ENCODE results near the gene TMCO4.

TMCO4 gene

DNA sequence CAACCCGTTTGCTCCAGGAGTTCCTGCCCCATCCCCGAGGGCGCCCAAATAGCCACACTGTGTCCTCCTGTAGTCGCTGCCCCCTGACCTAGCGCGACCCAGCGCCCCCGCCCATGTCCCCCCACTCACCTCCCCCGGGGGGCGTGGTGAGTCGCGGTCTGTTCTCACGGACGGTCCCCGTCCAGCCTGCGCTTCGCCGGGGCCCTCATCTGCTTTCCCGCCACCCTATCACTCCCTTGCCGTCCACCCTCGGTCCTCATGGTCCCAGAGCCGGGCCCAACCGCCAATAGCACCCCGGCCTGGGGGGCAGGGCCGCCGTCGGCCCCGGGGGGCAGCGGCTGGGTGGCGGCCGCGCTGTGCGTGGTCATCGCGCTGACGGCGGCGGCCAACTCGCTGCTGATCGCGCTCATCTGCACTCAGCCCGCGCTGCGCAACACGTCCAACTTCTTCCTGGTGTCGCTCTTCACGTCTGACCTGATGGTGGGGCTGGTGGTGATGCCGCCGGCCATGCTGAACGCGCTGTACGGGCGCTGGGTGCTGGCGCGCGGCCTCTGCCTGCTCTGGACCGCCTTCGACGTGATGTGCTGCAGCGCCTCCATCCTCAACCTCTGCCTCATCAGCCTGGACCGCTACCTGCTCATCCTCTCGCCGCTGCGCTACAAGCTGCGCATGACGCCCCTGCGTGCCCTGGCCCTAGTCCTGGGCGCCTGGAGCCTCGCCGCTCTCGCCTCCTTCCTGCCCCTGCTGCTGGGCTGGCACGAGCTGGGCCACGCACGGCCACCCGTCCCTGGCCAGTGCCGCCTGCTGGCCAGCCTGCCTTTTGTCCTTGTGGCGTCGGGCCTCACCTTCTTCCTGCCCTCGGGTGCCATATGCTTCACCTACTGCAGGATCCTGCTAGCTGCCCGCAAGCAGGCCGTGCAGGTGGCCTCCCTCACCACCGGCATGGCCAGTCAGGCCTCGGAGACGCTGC lies 133.9 kb downstream of the TMCO4 start:
- no peak overlapping the region for H3K27ac ChIP-seq
- DNase-seq (ENCODE audit: low read depth, low spot score) = no peak

DNA sequence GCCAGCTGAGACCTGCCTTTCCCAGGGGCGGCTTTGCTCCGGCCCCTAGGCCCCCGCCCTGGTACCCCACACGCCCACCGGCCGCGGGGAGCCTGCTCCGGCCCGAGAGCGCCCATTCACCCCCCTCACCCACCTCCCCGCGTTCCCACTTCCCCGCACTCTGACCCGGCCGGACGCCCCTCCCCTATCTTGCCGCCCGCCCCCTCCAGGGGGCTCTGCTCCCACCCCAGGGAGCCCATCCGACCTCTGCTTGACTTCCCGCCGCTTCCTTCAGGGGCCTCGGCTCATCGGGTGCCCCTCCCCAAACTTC lies 134.6 kb downstream of the TMCO4 start:
- H3K27ac ChIP-seq = no peak overlapping the region
- no peak for DNase-seq (ENCODE audit: low read depth, low spot score)

DNA sequence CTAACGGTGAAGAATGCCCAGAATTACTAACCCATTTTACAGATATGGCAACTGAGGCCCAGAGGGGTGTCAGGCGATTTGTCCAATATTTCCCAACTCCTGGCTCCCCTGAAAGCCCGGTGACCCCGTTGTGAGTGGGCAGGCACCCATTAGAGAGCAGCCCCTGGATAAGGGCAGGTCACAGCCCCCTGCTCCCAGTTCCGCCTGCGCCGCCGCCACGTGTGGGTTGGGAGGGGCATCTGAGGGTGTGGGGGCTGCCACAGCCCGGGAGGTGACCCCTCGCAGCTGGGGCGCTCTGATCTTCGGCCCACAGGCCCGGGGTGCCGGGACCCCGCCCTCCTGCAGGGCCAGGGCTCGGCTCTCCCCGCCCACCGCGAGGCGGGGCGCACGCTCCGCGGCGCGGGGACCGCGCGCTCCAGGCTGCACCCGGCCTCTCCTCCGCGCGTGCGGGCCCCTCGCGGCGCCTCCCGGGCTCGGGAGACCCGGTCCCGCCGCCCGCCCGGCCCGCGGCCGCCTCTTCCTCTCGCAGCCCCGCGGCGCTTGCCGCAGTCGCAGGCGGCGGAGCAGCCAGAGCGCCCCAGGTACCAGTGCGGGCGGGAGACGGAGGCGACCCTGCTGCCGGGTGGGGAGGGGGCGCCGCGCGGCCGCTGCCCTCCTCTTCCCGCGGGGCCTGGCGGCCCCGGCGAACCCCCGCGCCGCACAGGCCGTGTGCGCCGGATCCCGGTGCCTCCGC lies 135.1 kb downstream of the TMCO4 start, which contains the start of gene HTR6:
TSS of gene HTR6 (plus strand) at position 423 of the 733 bp plus-strand sequence. CDS start 879 bp downstream, outside the sequence.
- H3K27ac ChIP-seq = no peak within 1 kb of the TSS
- DNase-seq (ENCODE audit: low read depth, low spot score) = no peak

DNA sequence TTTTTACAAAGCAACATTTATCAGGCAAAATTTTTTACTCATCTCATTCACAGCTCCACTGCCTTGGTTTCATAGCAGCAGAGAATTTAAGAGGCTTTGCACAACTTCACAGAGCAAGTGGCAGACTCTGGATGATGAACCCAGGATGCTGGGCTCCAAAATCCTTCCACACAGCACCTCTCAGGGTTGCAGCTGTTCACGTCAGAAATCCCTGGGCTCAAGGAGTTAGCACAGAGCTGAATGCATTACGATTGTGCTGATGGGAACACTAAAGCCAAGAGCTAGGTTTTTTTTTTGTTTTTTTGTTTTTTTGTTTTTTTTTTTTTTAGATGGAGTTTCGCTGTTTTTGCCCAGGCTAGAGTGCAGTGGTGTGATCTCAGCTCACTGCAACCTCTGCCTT lies 137.4 kb downstream of the TMCO4 start:
- H3K27ac ChIP-seq = no peak overlapping the region
- DNase-seq (ENCODE audit: low read depth, low spot score) = no peak

DNA sequence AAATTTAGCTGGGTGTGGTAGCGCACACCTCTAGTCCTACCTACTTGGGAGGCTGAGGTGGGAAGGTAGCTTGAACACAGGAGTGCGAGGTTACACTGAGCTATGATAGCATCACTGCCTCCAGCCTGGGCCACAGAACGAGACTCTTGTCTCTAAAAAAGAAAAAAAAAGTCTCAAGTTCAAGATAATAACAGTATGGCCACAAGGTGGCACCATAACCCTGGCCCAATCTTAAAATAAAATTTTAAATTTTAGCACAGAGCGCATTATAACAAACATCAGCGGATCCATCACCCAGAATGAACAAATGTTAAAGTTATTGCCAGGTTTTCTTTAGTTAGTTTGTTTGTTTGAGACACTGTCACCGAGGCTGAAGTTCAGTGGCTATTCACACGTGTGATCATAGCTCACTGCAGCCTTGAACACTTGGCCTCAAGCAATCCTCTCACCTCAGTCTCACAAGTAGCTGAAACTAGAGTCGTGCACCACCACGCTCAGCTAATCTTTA lies 137.9 kb downstream of the TMCO4 start:
- no peak for DNase-seq (ENCODE audit: low read depth, low spot score)
- H3K27ac ChIP-seq = no peak overlapping the region

DNA sequence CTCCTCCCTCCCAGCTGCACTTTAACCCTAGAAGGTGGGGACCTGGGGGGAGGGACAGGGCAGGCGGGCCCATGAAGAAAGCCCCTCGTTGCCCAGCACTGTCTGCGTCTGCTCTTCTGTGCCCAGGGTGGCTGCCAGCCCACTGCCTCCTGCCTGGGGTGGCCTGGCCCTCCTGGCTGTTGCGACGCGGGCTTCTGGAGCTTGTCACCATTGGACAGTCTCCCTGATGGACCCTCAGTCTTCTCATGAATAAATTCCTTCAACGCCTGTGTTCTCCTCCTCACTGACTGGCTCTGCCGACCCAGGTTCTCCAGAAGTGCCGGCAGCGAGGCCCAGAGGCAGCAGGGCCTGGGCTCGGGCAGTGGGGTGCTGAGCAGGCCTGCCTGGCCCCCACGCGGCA lies 141.5 kb downstream of the TMCO4 start:
- H3K27ac ChIP-seq = no peak overlapping the region
- DNase-seq (ENCODE audit: low read depth, low spot score) = no peak

DNA sequence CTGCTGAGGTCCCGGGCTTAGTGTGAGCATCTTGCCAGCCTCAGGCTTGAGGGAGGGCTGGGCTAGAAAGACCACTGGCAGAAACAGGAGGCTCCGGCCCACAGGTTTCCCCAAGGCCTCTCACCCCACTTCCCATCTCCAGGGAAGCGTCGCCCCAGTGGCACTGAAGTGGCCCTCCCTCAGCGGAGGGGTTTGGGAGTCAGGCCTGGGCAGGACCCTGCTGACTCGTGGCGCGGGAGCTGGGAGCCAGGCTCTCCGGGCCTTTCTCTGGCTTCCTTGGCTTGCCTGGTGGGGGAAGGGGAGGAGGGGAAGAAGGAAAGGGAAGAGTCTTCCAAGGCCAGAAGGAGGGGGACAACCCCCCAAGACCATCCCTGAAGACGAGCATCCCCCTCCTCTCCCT lies 142.2 kb downstream of the TMCO4 start:
- DNase-seq (ENCODE audit: low read depth, low spot score) = no peak
- H3K27ac ChIP-seq = no peak overlapping the region

DNA sequence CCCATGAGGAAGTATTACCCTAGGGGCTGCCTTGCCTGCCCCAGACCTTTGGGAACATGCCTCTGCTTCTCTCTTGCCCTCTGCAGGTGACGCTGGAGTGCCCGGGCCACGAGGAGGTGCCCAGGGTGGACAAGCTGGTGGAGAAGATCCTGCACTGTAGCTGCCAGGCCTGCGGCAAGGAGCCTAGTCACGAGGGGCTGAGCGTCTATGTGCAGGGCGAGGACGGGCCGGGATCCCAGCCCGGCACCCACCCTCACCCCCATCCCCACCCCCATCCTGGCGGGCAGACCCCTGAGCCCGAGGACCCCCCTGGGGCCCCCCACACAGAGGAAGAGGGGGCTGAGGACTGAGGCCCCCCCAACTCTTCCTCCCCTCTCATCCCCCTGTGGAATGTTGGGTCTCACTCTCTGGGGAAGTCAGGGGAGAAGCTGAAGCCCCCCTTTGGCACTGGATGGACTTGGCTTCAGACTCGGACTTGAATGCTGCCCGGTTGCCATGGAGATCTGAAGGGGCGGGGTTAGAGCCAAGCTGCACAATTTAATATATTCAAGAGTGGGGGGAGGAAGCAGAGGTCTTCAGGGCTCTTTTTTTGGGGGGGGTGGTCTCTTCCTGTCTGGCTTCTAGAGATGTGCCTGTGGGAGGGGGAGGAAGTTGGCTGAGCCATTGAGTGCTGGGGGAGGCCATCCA lies 142.8 kb downstream of the TMCO4 start:
- H3K27ac ChIP-seq = no peak overlapping the region
- DNase-seq (ENCODE audit: low read depth, low spot score) = no peak

DNA sequence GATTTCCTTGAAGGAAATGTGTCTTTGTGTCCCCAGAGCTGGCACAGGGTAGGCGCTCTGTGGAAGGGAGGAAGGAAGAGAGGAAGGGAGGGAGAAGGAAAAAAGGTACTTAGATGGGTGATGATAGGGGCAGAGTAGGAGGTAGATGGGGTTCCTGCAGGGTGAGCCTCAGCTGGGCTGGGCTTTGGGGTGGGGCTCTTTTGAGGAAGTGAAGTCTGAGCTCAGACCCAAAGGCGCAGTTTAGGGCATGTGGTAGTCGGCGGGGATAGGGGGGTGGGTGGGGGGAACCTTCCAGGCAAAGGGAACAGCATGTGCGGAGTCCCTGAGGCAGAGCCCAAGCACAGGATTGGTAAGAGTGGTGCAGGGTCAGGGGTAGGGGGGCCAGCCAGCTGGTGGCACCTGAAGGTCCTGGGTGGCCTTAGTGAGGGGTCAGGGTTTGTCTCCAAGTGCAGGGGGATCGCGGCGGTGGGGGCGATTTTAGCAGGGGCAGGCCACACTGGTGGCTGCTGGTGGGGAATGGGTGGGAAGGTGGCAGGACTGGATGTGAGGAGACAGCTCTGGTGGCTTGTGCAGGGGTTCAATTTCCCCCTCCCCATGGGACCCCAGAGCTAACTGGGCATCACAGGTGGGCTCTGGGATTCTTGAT lies 143.5 kb downstream of the TMCO4 start:
- no peak for DNase-seq (ENCODE audit: low read depth, low spot score)
- H3K27ac ChIP-seq = no peak overlapping the region

DNA sequence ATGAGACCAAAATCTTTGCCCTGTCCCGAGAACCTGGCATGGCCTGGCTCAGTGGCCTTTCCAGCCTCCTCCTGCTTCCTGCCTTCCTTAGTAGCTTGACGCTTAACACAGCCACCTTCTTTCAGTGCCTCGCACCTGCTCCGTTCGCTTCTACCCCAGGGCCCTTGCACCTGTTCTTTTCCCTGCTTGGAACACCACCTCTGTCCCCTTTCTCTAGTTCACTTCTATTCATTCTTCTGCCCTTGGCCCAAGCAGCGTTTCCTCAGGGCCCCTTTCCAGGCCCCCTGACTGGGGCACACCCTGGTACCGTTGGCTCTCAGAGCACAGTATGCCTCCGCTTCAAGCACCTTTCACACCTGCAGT lies 144.0 kb downstream of the TMCO4 start:
- DNase-seq (ENCODE audit: low read depth, low spot score) = no peak
- no peak overlapping the region for H3K27ac ChIP-seq

DNA sequence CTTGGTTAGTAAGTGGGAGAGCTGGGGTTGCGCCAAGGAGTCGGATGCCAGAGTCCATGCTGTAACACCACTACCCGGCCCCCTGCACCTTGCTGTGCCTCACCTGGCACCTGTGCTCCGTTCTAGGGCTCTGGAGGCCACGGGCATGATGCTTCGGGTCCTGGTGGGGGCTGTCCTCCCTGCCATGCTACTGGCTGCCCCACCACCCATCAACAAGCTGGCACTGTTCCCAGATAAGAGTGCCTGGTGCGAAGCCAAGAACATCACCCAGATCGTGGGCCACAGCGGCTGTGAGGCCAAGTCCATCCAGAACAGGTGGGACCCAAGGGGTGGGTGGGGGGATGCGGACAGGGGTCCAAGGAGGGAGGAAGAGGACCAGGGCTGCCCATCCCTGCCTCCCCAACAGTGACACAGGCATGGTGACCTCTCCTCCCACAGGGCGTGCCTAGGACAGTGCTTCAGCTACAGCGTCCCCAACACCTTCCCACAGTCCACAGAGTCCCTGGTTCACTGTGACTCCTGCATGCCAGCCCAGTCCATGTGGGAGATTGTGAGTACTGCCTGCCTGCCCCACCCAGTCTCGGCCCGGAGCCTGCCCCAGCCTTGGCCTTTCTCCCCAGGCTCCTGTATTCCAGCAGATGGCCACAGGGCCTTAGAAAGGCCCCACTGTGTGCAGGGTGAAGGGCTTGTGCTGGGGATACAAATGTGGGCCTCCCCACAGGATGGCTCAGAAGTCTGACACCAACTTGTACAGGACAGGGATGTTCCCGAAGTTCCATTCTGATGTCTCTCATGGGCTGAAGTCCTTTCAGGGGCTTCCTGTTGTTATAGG lies 144.6 kb downstream of the TMCO4 start:
- DNase-seq (ENCODE audit: low read depth, low spot score) = no peak
- no peak overlapping the region for H3K27ac ChIP-seq

DNA sequence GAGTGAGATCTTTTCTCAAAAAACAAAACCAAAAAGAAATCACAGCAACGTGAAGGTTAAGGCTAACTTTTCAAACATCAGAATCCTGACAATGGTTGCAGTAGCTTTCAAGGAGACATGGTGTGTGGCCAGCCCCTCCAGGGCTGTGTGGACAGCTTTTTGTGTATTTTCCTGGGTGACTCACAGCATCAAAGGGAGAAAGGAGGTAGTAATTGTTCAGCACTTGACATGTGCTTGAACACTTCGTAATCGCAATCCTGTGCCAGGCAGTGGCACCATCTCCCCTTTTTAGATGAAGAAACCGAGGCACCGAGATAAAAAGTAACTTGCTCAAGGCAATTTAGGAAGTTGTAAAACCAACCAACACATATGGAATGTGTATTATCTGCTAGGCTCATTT lies 145.3 kb downstream of the TMCO4 start:
- peak overlapping the region; percentile 27 for H3K27ac ChIP-seq
- no peak for DNase-seq (ENCODE audit: low read depth, low spot score)

DNA sequence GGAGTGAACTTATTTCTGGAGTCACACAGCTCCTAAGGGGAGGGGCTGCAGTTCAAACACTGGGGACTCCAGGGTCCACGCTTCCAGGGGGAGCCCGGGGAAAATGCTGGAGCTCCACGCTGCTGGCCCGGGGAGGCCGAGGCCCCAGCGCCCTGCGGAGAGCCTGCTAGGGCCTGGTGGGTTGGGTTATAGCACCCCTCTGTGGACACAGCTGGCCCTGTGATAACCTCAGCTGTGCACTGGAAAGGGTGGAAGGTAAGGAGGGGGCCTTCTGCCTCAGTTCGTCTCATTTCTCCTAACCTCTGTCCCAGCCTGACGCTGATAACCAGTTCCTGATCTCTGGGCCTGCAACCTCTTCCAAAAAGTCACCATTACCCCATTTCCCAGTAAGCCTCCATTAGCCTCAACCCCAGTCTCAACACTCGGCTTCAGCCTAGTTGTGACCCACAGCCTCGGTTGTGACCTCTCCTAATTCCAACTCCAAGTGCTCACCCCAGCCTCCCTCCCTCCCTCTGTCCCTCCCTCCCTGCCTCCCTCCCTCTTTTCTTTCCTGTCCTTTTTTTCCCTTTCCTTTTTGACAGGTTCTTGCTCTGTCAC lies 148.5 kb downstream of the TMCO4 start:
- no peak for DNase-seq (ENCODE audit: low read depth, low spot score)
- peak overlapping the region; percentile 71 for H3K27ac ChIP-seq

DNA sequence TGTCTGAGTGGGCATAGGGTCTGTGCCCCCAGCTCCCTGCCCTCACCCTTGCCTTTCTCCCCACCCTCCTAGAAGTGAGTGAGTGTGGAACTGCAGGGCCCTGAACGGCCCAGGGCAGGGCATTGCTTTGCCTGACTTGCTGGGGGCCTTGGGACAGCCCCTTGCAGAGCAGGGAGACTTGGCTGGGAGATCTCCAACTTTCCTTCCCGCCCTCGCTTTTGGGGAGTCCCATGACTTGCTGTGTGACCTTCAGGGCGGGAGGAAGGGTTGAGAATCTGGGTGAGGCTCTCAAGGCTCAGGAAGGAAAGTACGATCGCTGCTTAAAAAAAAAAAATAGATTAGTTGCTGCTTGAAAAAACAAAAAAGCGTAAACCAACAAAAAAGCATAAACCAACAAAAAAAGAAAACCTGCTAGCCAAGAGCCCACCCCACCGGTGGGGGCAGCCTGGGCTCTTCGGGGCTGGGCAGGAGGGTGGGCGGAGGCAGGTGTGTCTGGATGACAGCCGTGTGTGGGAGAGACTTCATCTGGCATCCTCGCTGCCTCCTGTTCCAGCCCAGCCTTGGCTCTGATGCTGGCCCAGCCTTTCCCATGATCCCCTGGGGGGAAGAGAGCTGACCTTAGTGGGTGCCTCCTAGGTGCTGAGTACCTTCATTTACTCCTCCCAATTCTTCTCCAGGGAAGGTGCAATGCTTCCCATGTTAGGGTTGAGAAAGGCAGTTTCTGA lies 149.1 kb downstream of the TMCO4 start:
- peak overlapping the region; percentile 71 for H3K27ac ChIP-seq
- no peak for DNase-seq (ENCODE audit: low read depth, low spot score)

DNA sequence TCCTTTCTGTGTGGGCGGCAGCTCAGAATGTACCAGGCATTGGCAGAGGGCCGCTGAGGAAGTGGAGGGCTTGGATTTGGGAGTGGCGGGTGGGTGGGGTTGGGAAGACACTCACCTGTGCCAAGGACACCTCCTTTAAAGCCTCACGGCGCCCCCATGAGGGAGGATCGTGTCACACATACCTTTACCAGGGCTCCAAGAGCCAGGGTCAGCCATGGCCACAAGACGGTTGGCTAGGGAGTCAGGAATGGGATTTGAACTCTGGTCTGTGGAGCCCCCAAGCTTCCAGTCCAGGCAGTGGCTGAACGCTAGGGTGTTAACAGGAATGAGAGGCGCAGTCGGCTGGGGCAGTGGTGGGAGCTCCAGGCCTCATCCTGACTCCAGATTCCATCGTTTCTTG lies 151.0 kb downstream of the TMCO4 start:
- H3K27ac ChIP-seq = peak overlapping the region; percentile 34
- DNase-seq (ENCODE audit: low read depth, low spot score) = no peak

DNA sequence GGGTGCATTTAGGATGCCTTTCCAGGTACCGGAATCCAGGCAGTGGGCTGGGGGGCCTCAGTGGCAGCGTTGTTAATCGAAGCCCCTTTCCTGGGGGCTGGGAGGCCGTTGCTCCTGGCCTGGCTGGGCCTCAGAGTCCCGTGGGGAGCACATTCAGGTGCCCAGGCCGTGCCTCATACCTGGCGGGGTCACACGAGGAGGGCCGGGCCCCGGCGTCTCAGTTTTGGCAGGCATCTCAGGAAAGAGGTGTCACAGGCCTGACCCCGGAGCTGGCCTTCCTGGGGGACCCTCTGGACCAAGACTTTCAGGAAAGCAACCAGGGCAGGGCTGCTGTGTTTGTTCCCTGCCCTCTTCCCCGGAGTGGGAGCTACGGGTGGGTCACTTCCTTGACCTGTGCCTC lies 151.5 kb downstream of the TMCO4 start:
- H3K27ac ChIP-seq = peak overlapping the region; percentile 34
- DNase-seq (ENCODE audit: low read depth, low spot score) = no peak

DNA sequence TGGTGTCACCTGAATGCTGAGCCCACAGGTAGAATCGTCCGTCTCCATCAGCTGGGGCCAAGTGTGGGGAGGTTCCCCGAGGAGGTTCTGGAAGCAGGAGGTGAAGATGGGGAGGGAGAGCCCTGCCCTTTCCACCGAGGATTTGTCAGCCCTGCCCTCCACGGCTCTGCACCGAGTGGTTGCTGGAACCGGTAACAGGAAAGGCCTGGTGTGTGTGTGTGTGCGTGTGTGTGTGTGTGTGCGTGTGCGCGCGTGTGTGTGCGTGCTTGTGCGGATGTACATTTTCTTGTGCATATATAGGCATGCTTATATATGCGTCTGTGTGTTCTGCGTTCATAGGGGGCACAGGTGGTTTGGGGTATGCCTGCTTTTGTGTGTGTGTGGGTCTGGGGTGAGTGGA lies 152.1 kb downstream of the TMCO4 start:
- peak overlapping the region; percentile 34 for H3K27ac ChIP-seq

More for the DNA sequence above, 152.1 kb downstream of the TMCO4 start:
- DNase-seq (ENCODE audit: low read depth, low spot score) = no peak
